GM10248 (cell line): Measurements from ENCODE around the gene GFI1B.
"Not testable (repeated sequence)": the region's sequence is repeated elsewhere in the genome, so short reads cannot be mapped to it uniquely, and the experiment has no call there.

Source experiments
- CTCF ChIA-PET: fragments of 300-600 bp; sonication (Branson Sonifier 250); formaldehyde crosslinking; extraction: SDS; loops from one replicate; lab custom pipeline; 2021; ENCODE audit warnings: antibody characterized with exemption; lab: Yijun Ruan, JAX
- POLR2A ChIA-PET: fragments of 350-650 bp; sonication (Branson Sonifier 250); formaldehyde crosslinking; extraction: SDS; loops from one replicate; lab custom pipeline; 2020; ENCODE audit warnings: antibody characterized with exemption; lab: Yijun Ruan, JAX
- DNase-seq: peaks from one replicate; pipeline ENCODE4 v3.0.0; 2012; ENCODE audit errors: extremely low spot score
- CTCF ChIP-seq: IDR thresholded peaks from 2 replicates; pipeline ENCODE4 v1.5.1; 2012; ENCODE audit warnings: mild to moderate bottlenecking, low read depth; ENCODE audit errors: extremely low read depth, missing control alignments, control extremely low read depth

The GFI1B gene

GRCh38 chr9:132994410-132995120, 16.1 kb downstream of the GFI1B start:
- ChIA-PET CTCF (interaction anchor here (1.5 kb wide), 1 partner anchor 22 kb away, joined by 6 read pairs; no protein-coding TSS in a partner anchor), POLR2A (no interaction called here)
- TF ChIP-seq CTCF = no peak
- peak; percentile 73 for DNase-seq

GRCh38 chr9:132995121-132995420, 16.6 kb downstream of the GFI1B start:
- CTCF ChIA-PET = interaction anchor here (1.5 kb wide), 1 partner anchor 23 kb away, joined by 6 read pairs; no protein-coding TSS in a partner anchor
- DNase-seq = no peak
- POLR2A ChIA-PET = no interaction called here
- TF ChIP-seq CTCF = no peak

- ChIA-PET CTCF (no interaction called here), POLR2A (no interaction called here)
- TF ChIP-seq CTCF = no peak
- no peak for DNase-seq
These were observed 17.4 kb downstream of the GFI1B start for GRCh38 chr9:132995879-132996278.

- TF ChIP-seq CTCF = no peak
- ChIA-PET POLR2A (no interaction called here), CTCF (no interaction called here)
- DNase-seq = no peak
These were observed 18.0 kb downstream of the GFI1B start for GRCh38 chr9:132996526-132996925.

GRCh38 chr9:132997591-132997990, 19.1 kb downstream of the GFI1B start:
- POLR2A ChIA-PET = no interaction called here

GRCh38 chr9:132998221-132998620, 19.7 kb downstream of the GFI1B start:
- POLR2A ChIA-PET = interaction anchor here (1.1 kb wide), 1 partner anchor 15 kb away, joined by 3 read pairs; no protein-coding TSS in a partner anchor
- CTCF ChIA-PET = interaction anchor here (1.1 kb wide), 1 partner anchor 24 kb away, joined by 4 read pairs; no protein-coding TSS in a partner anchor
- not testable (repeated sequence) for DNase-seq

More at GRCh38 chr9:132997591-132997990, 19.1 kb downstream of the GFI1B start:
- CTCF ChIA-PET = interaction anchor here (1.1 kb wide), 1 partner anchor 24 kb away, joined by 4 read pairs; no protein-coding TSS in a partner anchor
- DNase-seq = no peak
- no peak for TF ChIP-seq CTCF

- no peak for DNase-seq
- no peak for TF ChIP-seq CTCF
- CTCF ChIA-PET = interaction anchor here (1.1 to 1.9 kb wide), 2 partner anchors 21 to 23 kb away, joined by 4 to 5 read pairs; partner anchors contain the start of gene GFI1B
- POLR2A ChIA-PET = interaction anchor here (1.1 kb wide), 1 partner anchor 14 kb away, joined by 3 read pairs; no protein-coding TSS in a partner anchor
These were observed 20.5 kb downstream of the GFI1B start for GRCh38 chr9:132998831-132999635.
